SK-N-SH treated with all-trans-retinoic acid at 6 μM for 48 hours (cell line): ENCODE data around the gene KIF1C.

Source experiments
- ATAC-seq: fragments of 200-7000 bp; cut with Tn5 transposase; 3 replicates; pipeline ENCODE4 v1.9.1; 2020; ENCODE audit warnings: mild to moderate bottlenecking, moderate library complexity
- BACH2 ChIP-seq: fragments of 250-450 bp; sonication (Bioruptor Pico); IDR thresholded peaks from 2 replicates; pipeline ENCODE4 v1.9.0; 2021; ENCODE audit warnings: mild to moderate bottlenecking, borderline replicate concordance
- CSDC2 ChIP-seq: fragments of 250-450 bp; sonication (Bioruptor Pico); IDR thresholded peaks from 2 replicates; pipeline ENCODE4 v1.5.0; 2020; ENCODE audit warnings: mild to moderate bottlenecking, moderate library complexity
- GLIS3 ChIP-seq: fragments of 250-450 bp; sonication (Bioruptor Pico); IDR thresholded peaks from 2 replicates; pipeline ENCODE4 v1.5.0; 2020; ENCODE audit warnings: mild to moderate bottlenecking, moderate library complexity
- ISL1 ChIP-seq: fragments of 250-450 bp; sonication (Bioruptor Pico); IDR thresholded peaks from 2 replicates; pipeline ENCODE4 v2.1.2; 2022; ENCODE audit warnings: mild to moderate bottlenecking, moderate library complexity
- OSR1 ChIP-seq: fragments of 250-450 bp; sonication (Bioruptor Pico); IDR thresholded peaks from 2 replicates; pipeline ENCODE4 v1.8.0; 2022; ENCODE audit warnings: moderate library complexity, mild to moderate bottlenecking, inconsistent platforms
- PATZ1 ChIP-seq: fragments of 250-450 bp; sonication (Bioruptor Pico); IDR thresholded peaks from 2 replicates; pipeline ENCODE4 v1.8.0; 2020; ENCODE audit warnings: mild to moderate bottlenecking, moderate library complexity, borderline replicate concordance
- POU6F1 ChIP-seq: fragments of 250-450 bp; sonication (Bioruptor Pico); IDR thresholded peaks from 2 replicates; pipeline ENCODE4 v1.8.0; 2021; ENCODE audit warnings: low read depth, mild to moderate bottlenecking, moderate library complexity, borderline replicate concordance
- RARB ChIP-seq: fragments of 250-450 bp; sonication (Bioruptor Pico); IDR thresholded peaks from 2 replicates; pipeline ENCODE4 v1.8.0; 2021; ENCODE audit warnings: mild to moderate bottlenecking, moderate library complexity
- SNAI2 ChIP-seq: fragments of 250-450 bp; sonication (Bioruptor Pico); IDR thresholded peaks from 2 replicates; pipeline ENCODE4 v1.5.0; 2020; ENCODE audit warnings: mild to moderate bottlenecking, moderate library complexity
- TCF4 ChIP-seq: fragments of 250-450 bp; sonication (Bioruptor Pico); IDR thresholded peaks from 2 replicates; pipeline ENCODE4 v1.8.0; 2021; ENCODE audit warnings: mild to moderate bottlenecking, moderate library complexity, borderline replicate concordance
- TOX ChIP-seq: fragments of 250-450 bp; sonication (Bioruptor Pico); IDR thresholded peaks from 2 replicates; pipeline ENCODE4 v1.8.0; 2021; ENCODE audit warnings: mild to moderate bottlenecking, moderate library complexity, borderline replicate concordance
- ZC3H10 ChIP-seq: fragments of 250-450 bp; sonication (Bioruptor Pico); IDR thresholded peaks from 2 replicates; pipeline ENCODE4 v1.5.1; 2021; ENCODE audit warnings: mild to moderate bottlenecking, moderate library complexity
- ZFP3 ChIP-seq: fragments of 250-450 bp; sonication (Bioruptor Pico); IDR thresholded peaks from 2 replicates; pipeline ENCODE4 v1.5.0; 2020; ENCODE audit warnings: mild to moderate bottlenecking, moderate library complexity
- ZFP30 ChIP-seq: fragments of 450-650 bp; formaldehyde crosslinking; IDR thresholded peaks from 2 replicates; pipeline ENCODE4 v1.5.0; 2022; ENCODE audit warnings: mild to moderate bottlenecking, moderate library complexity
- ZNF565 ChIP-seq: fragments of 450-650 bp; formaldehyde crosslinking; conservative IDR thresholded peaks from 2 replicates; pipeline ENCODE4 v1.5.0; 2020; ENCODE audit warnings: low read depth, mild to moderate bottlenecking, moderate library complexity
- ZNF70 ChIP-seq: fragments of 450-650 bp; formaldehyde crosslinking; IDR thresholded peaks from 2 replicates; pipeline ENCODE4 v1.5.0; 2020; ENCODE audit warnings: mild to moderate bottlenecking, moderate library complexity
- ZNF8 ChIP-seq: fragments of 450-650 bp; formaldehyde crosslinking; IDR thresholded peaks from 2 replicates; pipeline ENCODE4 v1.5.0; 2020; ENCODE audit warnings: mild to moderate bottlenecking, moderate library complexity
- TF ChIP-seq, protein P1 (sequence below): fragments of 250-450 bp; sonication (Bioruptor Pico); IDR thresholded peaks from 2 replicates; pipeline ENCODE4 v1.5.1; 2020; ENCODE audit warnings: low read depth, mild to moderate bottlenecking, moderate library complexity
- TF ChIP-seq, protein P2 (sequence below): fragments of 250-450 bp; sonication (Bioruptor Pico); IDR thresholded peaks from 2 replicates; pipeline ENCODE4 v1.5.1; 2021; ENCODE audit warnings: mild to moderate bottlenecking, moderate library complexity

KIF1C gene

DNA sequence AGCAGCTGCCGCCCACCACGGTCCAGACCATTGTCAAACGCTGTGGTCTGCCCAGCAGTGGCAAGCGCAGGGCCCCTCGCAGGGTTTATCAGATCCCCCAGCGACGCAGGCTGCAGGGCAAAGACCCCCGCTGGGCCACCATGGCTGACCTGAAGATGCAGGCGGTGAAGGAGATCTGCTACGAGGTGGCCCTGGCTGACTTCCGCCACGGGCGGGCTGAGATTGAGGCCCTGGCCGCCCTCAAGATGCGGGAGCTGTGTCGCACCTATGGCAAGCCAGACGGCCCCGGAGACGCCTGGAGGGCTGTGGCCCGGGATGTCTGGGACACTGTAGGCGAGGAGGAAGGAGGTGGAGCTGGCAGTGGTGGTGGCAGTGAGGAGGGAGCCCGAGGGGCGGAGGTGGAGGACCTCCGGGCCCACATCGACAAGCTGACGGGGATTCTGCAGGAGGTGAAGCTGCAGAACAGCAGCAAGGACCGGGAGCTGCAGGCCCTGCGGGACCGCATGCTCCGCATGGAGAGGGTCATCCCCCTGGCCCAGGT is 24.5 kb downstream of the KIF1C start:
- ATAC-seq, result no peak
- no peak for TF ChIP-seq BACH2
- TF ChIP-seq, protein P1, sequence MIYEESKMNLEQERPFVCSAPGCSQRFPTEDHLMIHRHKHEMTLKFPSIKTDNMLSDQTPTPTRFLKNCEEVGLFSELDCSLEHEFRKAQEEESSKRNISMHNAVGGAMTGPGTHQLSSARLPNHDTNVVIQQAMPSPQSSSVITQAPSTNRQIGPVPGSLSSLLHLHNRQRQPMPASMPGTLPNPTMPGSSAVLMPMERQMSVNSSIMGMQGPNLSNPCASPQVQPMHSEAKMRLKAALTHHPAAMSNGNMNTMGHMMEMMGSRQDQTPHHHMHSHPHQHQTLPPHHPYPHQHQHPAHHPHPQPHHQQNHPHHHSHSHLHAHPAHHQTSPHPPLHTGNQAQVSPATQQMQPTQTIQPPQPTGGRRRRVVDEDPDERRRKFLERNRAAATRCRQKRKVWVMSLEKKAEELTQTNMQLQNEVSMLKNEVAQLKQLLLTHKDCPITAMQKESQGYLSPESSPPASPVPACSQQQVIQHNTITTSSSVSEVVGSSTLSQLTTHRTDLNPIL (CRISPR knock-in tag), result no peak
- TF ChIP-seq ZNF565 (CRISPR knock-in tag), result no peak
- TF ChIP-seq ZC3H10, result no peak
- TF ChIP-seq RARB, result no peak
- no peak for TF ChIP-seq ZNF8
- TF ChIP-seq ZFP30, result no peak
- TF ChIP-seq OSR1 (CRISPR knock-in tag), result no peak

DNA sequence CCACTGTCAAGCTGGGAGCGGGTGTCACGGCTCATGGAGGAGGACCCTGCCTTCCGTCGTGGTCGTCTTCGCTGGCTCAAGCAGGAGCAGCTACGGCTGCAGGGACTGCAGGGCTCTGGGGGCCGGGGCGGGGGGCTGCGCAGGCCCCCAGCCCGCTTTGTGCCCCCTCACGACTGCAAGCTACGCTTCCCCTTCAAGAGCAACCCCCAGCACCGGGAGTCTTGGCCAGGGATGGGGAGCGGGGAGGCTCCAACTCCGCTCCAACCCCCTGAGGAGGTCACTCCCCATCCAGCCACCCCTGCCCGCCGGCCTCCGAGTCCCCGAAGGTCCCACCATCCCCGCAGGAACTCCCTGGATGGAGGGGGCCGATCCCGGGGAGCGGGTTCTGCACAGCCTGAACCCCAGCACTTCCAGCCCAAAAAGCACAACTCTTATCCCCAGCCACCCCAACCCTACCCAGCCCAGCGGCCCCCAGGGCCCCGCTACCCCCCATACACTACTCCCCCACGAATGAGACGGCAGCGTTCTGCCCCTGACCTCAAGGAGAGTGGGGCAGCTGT is 25.9 kb downstream of the KIF1C start:
- no peak for ATAC-seq
- TF ChIP-seq OSR1 (CRISPR knock-in tag), result no peak
- TF ChIP-seq PATZ1 (CRISPR knock-in tag), result no peak
- no peak for TF ChIP-seq BACH2
- no peak for TF ChIP-seq GLIS3 (CRISPR knock-in tag)
- TF ChIP-seq SNAI2 (CRISPR knock-in tag), result no peak
- no peak for TF ChIP-seq ZC3H10
- no peak for TF ChIP-seq ISL1
- TF ChIP-seq POU6F1, result no peak
- TF ChIP-seq ZFP3 (CRISPR knock-in tag), result no peak
- TF ChIP-seq CSDC2 (CRISPR knock-in tag), result no peak

GRCh38 chr17:5024604-5025003 is 26.9 kb downstream of the KIF1C start:
- TF ChIP-seq TOX (CRISPR knock-in tag), result no peak
- no peak for TF ChIP-seq TCF4 (CRISPR knock-in tag)
- no peak for TF ChIP-seq ZFP3 (CRISPR knock-in tag)
- TF ChIP-seq SNAI2 (CRISPR knock-in tag), result no peak
- no peak for TF ChIP-seq OSR1 (CRISPR knock-in tag)
- TF ChIP-seq RARB, result no peak
- TF ChIP-seq POU6F1, result no peak
- TF ChIP-seq, protein P1 (CRISPR knock-in tag), result no peak
- ATAC-seq, result no peak

- no peak for TF ChIP-seq GLIS3 (CRISPR knock-in tag)
- TF ChIP-seq ZNF565 (CRISPR knock-in tag), result no peak
- no peak for TF ChIP-seq ZNF70
- TF ChIP-seq TCF4 (CRISPR knock-in tag), result no peak
- TF ChIP-seq ZFP30, result no peak
- TF ChIP-seq OSR1 (CRISPR knock-in tag), result no peak
- TF ChIP-seq ZC3H10, result no peak
- no peak for TF ChIP-seq SNAI2 (CRISPR knock-in tag)
- TF ChIP-seq, protein P2, sequence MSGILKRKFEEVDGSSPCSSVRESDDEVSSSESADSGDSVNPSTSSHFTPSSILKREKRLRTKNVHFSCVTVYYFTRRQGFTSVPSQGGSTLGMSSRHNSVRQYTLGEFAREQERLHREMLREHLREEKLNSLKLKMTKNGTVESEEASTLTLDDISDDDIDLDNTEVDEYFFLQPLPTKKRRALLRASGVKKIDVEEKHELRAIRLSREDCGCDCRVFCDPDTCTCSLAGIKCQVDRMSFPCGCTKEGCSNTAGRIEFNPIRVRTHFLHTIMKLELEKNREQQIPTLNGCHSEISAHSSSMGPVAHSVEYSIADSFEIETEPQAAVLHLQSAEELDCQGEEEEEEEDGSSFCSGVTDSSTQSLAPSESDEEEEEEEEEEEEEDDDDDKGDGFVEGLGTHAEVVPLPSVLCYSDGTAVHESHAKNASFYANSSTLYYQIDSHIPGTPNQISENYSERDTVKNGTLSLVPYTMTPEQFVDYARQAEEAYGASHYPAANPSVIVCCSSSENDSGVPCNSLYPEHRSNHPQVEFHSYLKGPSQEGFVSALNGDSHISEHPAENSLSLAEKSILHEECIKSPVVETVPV (CRISPR knock-in tag), result no peak
- TF ChIP-seq ZNF8, result no peak
- TF ChIP-seq BACH2, result no peak
- TF ChIP-seq PATZ1 (CRISPR knock-in tag), result no peak
- TF ChIP-seq, protein P1 (CRISPR knock-in tag), result no peak
- TF ChIP-seq ZFP3 (CRISPR knock-in tag), result no peak
- TF ChIP-seq ISL1, result no peak
- no peak for ATAC-seq
These were observed 29.5 kb downstream of the KIF1C start for GRCh38 chr17:5027299-5027698.
